DOHH2 (cell line): ENCODE measurements around the gene SULT1B1.

Source experiments
- CTCF ChIP-seq: fragments of 200-600 bp; sonication (generic); IDR thresholded peaks from one replicate; pipeline ENCODE4 v1.5.1; 2014; ENCODE audit warnings: antibody characterized with exemption, mild to moderate bottlenecking, low read depth, low read length; ENCODE audit not compliant: poor library complexity, severe bottlenecking
- EZH2phosphoT487 ChIP-seq: fragments of 200-600 bp; sonication (generic); IDR thresholded peaks from 2 replicates; pipeline ENCODE4 v1.6.1; 2017; ENCODE audit warnings: borderline replicate concordance, mild to moderate bottlenecking, antibody characterized with exemption, low read length, moderate library complexity, mixed read lengths

GRCh38 chr4:69793732-69794131 is 33.3 kb upstream of the SULT1B1 start:
- TF ChIP-seq CTCF (no peak), EZH2phosphoT487 (no peak)
